HFF-Myc (cell line): ENCODE data around the gene ATP13A3.
"Not testable (repeated sequence)": the region's sequence is repeated elsewhere in the genome, so short reads cannot be mapped to it uniquely, and the experiment has no call there.

Source experiments
- DNase-seq: peaks from one replicate; pipeline ENCODE4 v3.0.0-alpha.2; 2011; ENCODE audit warnings: low read depth; ENCODE audit errors: extremely low read depth
- H3K4me3 ChIP-seq: replicated peaks from 2 replicates; pipeline ENCODE4 v1.5.1; 2011; ENCODE audit warnings: low read depth, mild to moderate bottlenecking, control low read depth, low read length
- CTCF ChIP-seq: IDR thresholded peaks from 2 replicates; pipeline ENCODE4 v1.5.1; 2012; ENCODE audit warnings: mild to moderate bottlenecking, low read depth, low read length, control low read depth; ENCODE audit errors: missing control alignments

ATP13A3 gene

GRCh38 chr3:194500198-194500597 lies 13.4 kb upstream of the ATP13A3 start:
- DNase-seq: no peak
- TF ChIP-seq CTCF: no peak
- no peak overlapping the region for H3K4me3 ChIP-seq

- not testable (repeated sequence) for H3K4me3 ChIP-seq, DNase-seq
Measured at GRCh38 chr3:194499516-194499915, 12.7 kb upstream of the ATP13A3 start.

GRCh38 chr3:194497799-194498575 lies 11.2 kb upstream of the ATP13A3 start:
- H3K4me3 ChIP-seq: no peak overlapping the region
- no peak for DNase-seq
- no peak for TF ChIP-seq CTCF

GRCh38 chr3:194496217-194496919 lies 9.6 kb upstream of the ATP13A3 start:
- H3K4me3 ChIP-seq: no peak overlapping the region
- no peak for DNase-seq
- no peak for TF ChIP-seq CTCF

GRCh38 chr3:194494951-194495374 lies 8.2 kb upstream of the ATP13A3 start:
- no peak overlapping the region for H3K4me3 ChIP-seq
- DNase-seq: no peak
- no peak for TF ChIP-seq CTCF

GRCh38 chr3:194493995-194494927 lies 7.5 kb upstream of the ATP13A3 start:
- not testable (repeated sequence) for H3K4me3 ChIP-seq
- peak; percentile 71 for DNase-seq

GRCh38 chr3:194492001-194492400 lies 5.2 kb upstream of the ATP13A3 start:
- no peak for DNase-seq
- TF ChIP-seq CTCF: no peak
- H3K4me3 ChIP-seq: no peak overlapping the region
